Measurements from ENCODE around the gene NUP93. TPM values are rescaled to one million over a fixed set of nuclear protein-coding genes. Genes with fewer than 3 reads are reported as not detected.

NUP93 gene
- total RNA-seq, 2 donors from 2014 or later: 146 to 149 TPM

DNA sequence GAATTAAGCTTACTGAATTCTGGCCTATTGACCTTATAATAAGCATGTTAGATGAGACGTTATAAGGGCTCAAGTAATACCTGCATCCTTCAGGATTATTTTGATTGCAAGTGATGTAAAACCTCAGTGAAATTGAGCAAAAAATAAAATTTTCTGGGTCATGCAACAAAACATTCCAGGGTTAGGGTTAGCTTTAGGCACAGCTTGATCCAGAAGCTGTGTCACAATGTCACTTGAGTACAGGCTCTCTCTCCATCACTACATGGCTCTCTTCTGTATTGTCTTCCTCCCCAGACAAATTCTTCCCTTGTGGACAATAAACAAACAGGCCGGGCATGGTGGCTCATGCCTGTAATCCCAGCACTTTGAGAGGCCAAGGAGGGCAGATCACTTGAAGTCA is 3.6 kb upstream of the NUP93 start:
- Histone ChIP-seq H3K36me3 (ENCODE audit: control insufficient read depth, insufficient read depth, low read length) (no peaks in the 10 kb centered on the region), H3K9me3 (ENCODE audit: control insufficient read depth, low read length) (no peaks in the 10 kb centered on the region), H3K27ac (ENCODE audit: low read depth, low read length) (no peak overlapping the region), H3K9ac (ENCODE audit: extremely low read depth, low read length, poor library complexity, severe bottlenecking) (no peak overlapping the region), H3K27me3 (ENCODE audit: control insufficient read depth, insufficient read depth, low read length, poor library complexity, severe bottlenecking) (no peaks in the 10 kb centered on the region), H3K4me3 (ENCODE audit: low read length) (no peak overlapping the region), H3K4me1 (ENCODE audit: control insufficient read depth, insufficient read depth, low read length) (no peaks in the 10 kb centered on the region)
- Mint-ChIP-seq H3K4me1 (peaks cover 14% of the 10 kb centered on the region), H3K9me3 (no peaks in the 10 kb centered on the region), H3K27ac (no peak overlapping the region), H3K4me3 (no peak overlapping the region), H3K27me3 (ENCODE audit: insufficient read depth) (peaks cover 5% of the 10 kb centered on the region), H3K36me3 (ENCODE audit: low read depth) (no peaks in the 10 kb centered on the region)
- WGBS, 2 experiments (ENCODE audit: insufficient coverage in 1 of 2, insufficient read length in 1 of 2): 91 to 94% methylated on average over 1 to 2 of the region's 2 CpGs
- no peak for DNase-seq
- TF ChIP-seq, protein P1, sequence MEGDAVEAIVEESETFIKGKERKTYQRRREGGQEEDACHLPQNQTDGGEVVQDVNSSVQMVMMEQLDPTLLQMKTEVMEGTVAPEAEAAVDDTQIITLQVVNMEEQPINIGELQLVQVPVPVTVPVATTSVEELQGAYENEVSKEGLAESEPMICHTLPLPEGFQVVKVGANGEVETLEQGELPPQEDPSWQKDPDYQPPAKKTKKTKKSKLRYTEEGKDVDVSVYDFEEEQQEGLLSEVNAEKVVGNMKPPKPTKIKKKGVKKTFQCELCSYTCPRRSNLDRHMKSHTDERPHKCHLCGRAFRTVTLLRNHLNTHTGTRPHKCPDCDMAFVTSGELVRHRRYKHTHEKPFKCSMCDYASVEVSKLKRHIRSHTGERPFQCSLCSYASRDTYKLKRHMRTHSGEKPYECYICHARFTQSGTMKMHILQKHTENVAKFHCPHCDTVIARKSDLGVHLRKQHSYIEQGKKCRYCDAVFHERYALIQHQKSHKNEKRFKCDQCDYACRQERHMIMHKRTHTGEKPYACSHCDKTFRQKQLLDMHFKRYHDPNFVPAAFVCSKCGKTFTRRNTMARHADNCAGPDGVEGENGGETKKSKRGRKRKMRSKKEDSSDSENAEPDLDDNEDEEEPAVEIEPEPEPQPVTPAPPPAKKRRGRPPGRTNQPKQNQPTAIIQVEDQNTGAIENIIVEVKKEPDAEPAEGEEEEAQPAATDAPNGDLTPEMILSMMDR (conservative IDR thresholded peaks at IDR 0.05): no peak

DNA sequence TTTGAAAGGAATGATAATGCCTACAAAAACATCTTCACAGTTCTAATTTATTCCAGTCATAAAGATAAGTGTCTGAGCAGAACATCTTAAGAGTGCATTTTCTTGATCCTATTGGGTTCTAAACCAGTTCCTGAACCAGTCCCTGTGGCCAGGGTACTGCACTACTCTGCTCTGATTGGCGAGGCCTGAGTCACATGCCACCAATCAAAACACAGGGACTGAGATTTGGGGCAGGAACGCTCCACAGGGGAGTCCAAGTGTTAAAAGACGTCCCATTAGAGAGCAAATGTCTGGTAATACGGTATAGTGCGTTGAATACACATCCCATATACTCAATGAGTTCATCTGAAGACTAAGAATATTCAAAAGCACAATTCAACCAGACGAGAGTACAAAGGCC is 3.0 kb upstream of the NUP93 start:
- DNase-seq: no peak
- Histone ChIP-seq H3K4me1 (ENCODE audit: control insufficient read depth, insufficient read depth, low read length) (no peaks in the 10 kb centered on the region), H3K27ac (ENCODE audit: low read depth, low read length) (no peak overlapping the region), H3K4me3 (ENCODE audit: low read length) (no peak overlapping the region), H3K9me3 (ENCODE audit: control insufficient read depth, low read length) (no peaks in the 10 kb centered on the region), H3K27me3 (ENCODE audit: control insufficient read depth, insufficient read depth, low read length, poor library complexity, severe bottlenecking) (no peaks in the 10 kb centered on the region), H3K36me3 (ENCODE audit: control insufficient read depth, insufficient read depth, low read length) (no peaks in the 10 kb centered on the region), H3K9ac (ENCODE audit: extremely low read depth, low read length, poor library complexity, severe bottlenecking) (no peak overlapping the region)
- Mint-ChIP-seq H3K9me3 (no peaks in the 10 kb centered on the region), H3K36me3 (ENCODE audit: low read depth) (no peaks in the 10 kb centered on the region), H3K4me1 (peaks cover 14% of the 10 kb centered on the region), H3K27ac (no peak overlapping the region), H3K4me3 (no peak overlapping the region), H3K27me3 (ENCODE audit: insufficient read depth) (peaks cover 3% of the 10 kb centered on the region)
- 95% methylated on average over 6 of the region's 6 CpGs; no CpG with 5 or more reads in 1 of the 2 experiments for WGBS, 2 experiments (ENCODE audit: insufficient coverage in 1 of 2, insufficient read length in 1 of 2)
- TF ChIP-seq, protein P1 (conservative IDR thresholded peaks at IDR 0.05): no peak

DNA sequence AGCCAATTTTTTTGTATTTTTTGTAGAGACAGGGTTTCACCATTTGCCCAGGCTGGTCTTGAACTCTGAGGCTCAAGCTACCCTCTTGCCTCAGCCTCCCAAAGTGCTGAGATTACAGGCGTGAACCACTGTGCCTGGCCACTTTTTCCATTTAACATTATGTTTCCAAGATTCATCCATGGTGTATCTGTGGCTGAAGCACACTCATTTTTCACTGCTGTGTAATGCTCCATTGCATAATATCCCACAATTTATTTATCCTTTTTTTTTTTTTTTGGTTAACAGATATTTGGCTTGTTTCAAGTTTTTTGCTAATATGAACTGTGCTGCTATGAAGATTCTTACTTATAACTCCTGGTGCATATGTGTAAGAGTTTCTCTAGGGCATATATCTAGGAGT is 1.9 kb upstream of the NUP93 start:
- TF ChIP-seq, protein P1 (conservative IDR thresholded peaks at IDR 0.05): no peak
- H3K36me3 Mint-ChIP-seq (ENCODE audit: low read depth): no peaks in the 10 kb centered on the region
- H3K27ac Mint-ChIP-seq: no peak overlapping the region
- Histone ChIP-seq H3K36me3 (ENCODE audit: control insufficient read depth, insufficient read depth, low read length) (no peaks in the 10 kb centered on the region), H3K9me3 (ENCODE audit: control insufficient read depth, low read length) (no peaks in the 10 kb centered on the region), H3K4me3 (ENCODE audit: low read length) (no peak overlapping the region), H3K9ac (ENCODE audit: extremely low read depth, low read length, poor library complexity, severe bottlenecking) (no peak overlapping the region), H3K4me1 (ENCODE audit: control insufficient read depth, insufficient read depth, low read length) (no peaks in the 10 kb centered on the region), H3K27me3 (ENCODE audit: control insufficient read depth, insufficient read depth, low read length, poor library complexity, severe bottlenecking) (no peaks in the 10 kb centered on the region), H3K27ac (ENCODE audit: low read depth, low read length) (no peak overlapping the region)
- no peaks in the 10 kb centered on the region for H3K27me3 Mint-ChIP-seq (ENCODE audit: insufficient read depth)
- no peak for DNase-seq
- H3K9me3 Mint-ChIP-seq: no peaks in the 10 kb centered on the region
- 81 to 83% methylated on average over 1 of the region's 1 CpG for WGBS, 2 experiments (ENCODE audit: insufficient coverage in 1 of 2, insufficient read length in 1 of 2)
- no peak overlapping the region for H3K4me3 Mint-ChIP-seq
- H3K4me1 Mint-ChIP-seq: peaks cover 14% of the 10 kb centered on the region
